HS-27A (cell line): ENCODE measurements around the gene ASXL1.
"Not testable (repeated sequence)": the region's sequence is repeated elsewhere in the genome, so short reads cannot be mapped to it uniquely, and the experiment has no call there.

Source experiments
- DNase-seq: peaks from one replicate; pipeline ENCODE4 v3.0.0-alpha.2; 2012; ENCODE audit warnings: low read depth, missing footprints

Gene ASXL1

GRCh38 chr20:32407131-32407750 is 49.1 kb downstream of the ASXL1 start:
- DNase-seq: not testable (repeated sequence)

GRCh38 chr20:32411955-32412706 is 54.0 kb downstream of the ASXL1 start:
- DNase-seq: no peak

- no peak for DNase-seq
Observed at GRCh38 chr20:32415494-32415893, 57.4 kb downstream of the ASXL1 start.

- no peak for DNase-seq
Observed at GRCh38 chr20:32416206-32416605, 58.1 kb downstream of the ASXL1 start.

- DNase-seq: no peak
Observed at GRCh38 chr20:32418376-32418775, 60.2 kb downstream of the ASXL1 start.

GRCh38 chr20:32421290-32421689 is 63.2 kb downstream of the ASXL1 start:
- DNase-seq: no peak

GRCh38 chr20:32427996-32428395 is 69.9 kb downstream of the ASXL1 start:
- DNase-seq: no peak

GRCh38 chr20:32429343-32429742 is 71.2 kb downstream of the ASXL1 start:
- DNase-seq: no peak

GRCh38 chr20:32429745-32430360 is 71.7 kb downstream of the ASXL1 start:
- DNase-seq: no peak

- no peak for DNase-seq
Observed at GRCh38 chr20:32431457-32431856, 73.3 kb downstream of the ASXL1 start.

GRCh38 chr20:32432277-32432676 is 74.1 kb downstream of the ASXL1 start:
- DNase-seq: no peak

GRCh38 chr20:32433311-32434021 is 75.3 kb downstream of the ASXL1 start:
- no peak for DNase-seq

GRCh38 chr20:32434434-32434833 is 76.3 kb downstream of the ASXL1 start:
- DNase-seq: no peak

GRCh38 chr20:32435449-32436107 is 77.4 kb downstream of the ASXL1 start:
- no peak for DNase-seq

GRCh38 chr20:32436142-32436861 is 78.2 kb downstream of the ASXL1 start:
- DNase-seq: no peak

GRCh38 chr20:32436968-32437367 is 78.8 kb downstream of the ASXL1 start:
- no peak for DNase-seq

GRCh38 chr20:32437391-32438074 is 79.4 kb downstream of the ASXL1 start:
- no peak for DNase-seq

- no peak for DNase-seq
Observed at GRCh38 chr20:32438331-32438858, 80.3 kb downstream of the ASXL1 start.

- no peak for DNase-seq
Observed at GRCh38 chr20:32439132-32439829, 81.2 kb downstream of the ASXL1 start.
